Stomach smooth muscle (tissue), 2 donors: ENCODE data around the gene SHISA9.

Experiments used
- H3K27ac ChIP-seq: one replicate; pipeline ENCODE4 v1.7.0; 2013; ENCODE audit warnings: mild to moderate bottlenecking, low read length, inconsistent platforms
- H3K27me3 ChIP-seq, 2 donors: one replicate each; pipeline ENCODE4 v1.7.0; 2013; ENCODE audit warnings: low read length in 2 of 2; ENCODE audit not compliant: insufficient read depth in 2 of 2, control insufficient read depth in 1 of 2
- H3K36me3 ChIP-seq, 2 donors: one replicate each; pipeline ENCODE4 v1.7.0; 2013; ENCODE audit warnings: low read length in 2 of 2; ENCODE audit not compliant: control insufficient read depth in 2 of 2, insufficient read depth in 2 of 2
- H3K4me1 ChIP-seq: one replicate; pipeline ENCODE4 v1.7.0; 2013; ENCODE audit warnings: low read length; ENCODE audit not compliant: control insufficient read depth, insufficient read depth
- H3K4me3 ChIP-seq, 2 donors: one replicate each; pipeline ENCODE4 v1.7.0; 2013; ENCODE audit warnings: low read length in 2 of 2
- H3K9ac ChIP-seq, 2 donors: one replicate each; pipeline ENCODE4 v1.7.0; 2013; ENCODE audit warnings: low read length in 2 of 2, mild to moderate bottlenecking in 1 of 2
- H3K9me3 ChIP-seq, 2 donors: one replicate each; pipeline ENCODE4 v1.7.0; 2013; ENCODE audit warnings: low read length in 2 of 2; ENCODE audit not compliant: control insufficient read depth in 2 of 2
- donor health status: healthy.
- donor health status: Pancreatic carcinoma.

Gene SHISA9

DNA sequence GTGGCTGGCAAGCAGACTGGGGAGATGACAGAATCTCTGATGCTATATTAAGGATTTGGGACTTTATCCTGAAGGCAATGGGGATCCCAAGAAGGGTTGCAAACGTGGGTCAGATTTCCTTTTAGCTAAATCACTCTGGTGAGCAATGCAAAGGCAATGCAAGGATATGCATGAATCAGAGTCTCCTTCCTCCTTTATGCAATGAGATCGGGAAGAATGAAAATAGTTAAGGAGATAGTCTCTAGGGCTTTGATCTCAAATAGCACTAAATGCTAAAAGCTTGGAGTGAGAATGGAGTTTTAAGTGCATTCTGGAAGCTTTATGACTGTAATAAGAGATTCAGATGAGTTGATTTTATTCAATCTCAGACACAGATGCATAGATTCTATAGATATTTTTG lies 27.2 kb upstream of the SHISA9 start:
- Histone ChIP-seq H3K9me3 (peaks cover 4 to 6% of the 10 kb centered on the region in 2 donors), H3K9ac (no peak overlapping the region), H3K27me3 (no peaks in the 10 kb centered on the region), H3K36me3 (no peaks in the 10 kb centered on the region), H3K4me3 (no peak overlapping the region), H3K4me1 (no peaks in the 10 kb centered on the region), H3K27ac (no peak overlapping the region)

DNA sequence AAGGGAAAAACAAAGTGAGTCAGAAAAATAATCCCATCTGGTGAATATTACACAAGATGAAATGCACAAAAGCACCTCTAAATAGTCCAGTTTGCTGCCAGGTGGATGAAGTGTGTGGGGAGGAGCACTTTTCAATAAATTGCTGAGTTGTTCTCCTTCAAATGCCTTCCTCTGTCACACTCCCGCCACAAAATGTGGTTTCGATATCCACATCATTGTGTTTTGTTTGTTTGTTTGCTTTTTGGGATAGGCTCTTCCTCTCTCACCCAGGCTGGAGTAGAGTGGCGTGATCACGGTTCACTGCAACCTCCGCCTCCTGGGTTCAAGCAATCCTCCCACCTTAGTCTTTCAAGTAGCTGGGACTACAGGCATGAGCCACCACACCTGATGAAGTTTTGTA lies 24.6 kb upstream of the SHISA9 start:
- H3K36me3 ChIP-seq: no peaks in the 10 kb centered on the region
- no peak overlapping the region for H3K4me3 ChIP-seq
- no peaks in the 10 kb centered on the region for H3K27me3 ChIP-seq
- no peaks in the 10 kb centered on the region for H3K4me1 ChIP-seq
- no peak overlapping the region for H3K9ac ChIP-seq
- no peaks in the 10 kb centered on the region for H3K9me3 ChIP-seq
- no peak overlapping the region for H3K27ac ChIP-seq

DNA sequence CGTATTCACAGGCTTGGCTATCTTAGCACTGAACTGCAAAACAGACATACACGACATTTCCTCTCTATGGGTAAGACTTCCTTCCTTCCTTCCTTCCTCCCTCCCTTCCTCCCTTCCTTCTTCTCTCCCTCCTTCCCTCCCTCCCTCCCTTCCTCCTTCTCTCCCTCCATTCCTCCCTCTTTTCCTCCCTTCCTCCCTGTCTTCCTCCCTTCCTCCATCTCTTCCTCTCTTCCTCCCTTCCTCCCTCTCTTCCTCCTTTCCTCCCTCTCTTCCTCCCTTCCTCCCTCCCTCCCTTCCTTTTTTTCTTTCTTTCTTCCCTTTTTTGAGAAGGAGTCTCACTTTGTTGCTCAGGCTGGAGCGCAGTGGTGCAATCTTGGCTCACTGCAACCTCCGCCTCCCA lies 22.4 kb upstream of the SHISA9 start:
- no peak overlapping the region for H3K4me3 ChIP-seq

DNA sequence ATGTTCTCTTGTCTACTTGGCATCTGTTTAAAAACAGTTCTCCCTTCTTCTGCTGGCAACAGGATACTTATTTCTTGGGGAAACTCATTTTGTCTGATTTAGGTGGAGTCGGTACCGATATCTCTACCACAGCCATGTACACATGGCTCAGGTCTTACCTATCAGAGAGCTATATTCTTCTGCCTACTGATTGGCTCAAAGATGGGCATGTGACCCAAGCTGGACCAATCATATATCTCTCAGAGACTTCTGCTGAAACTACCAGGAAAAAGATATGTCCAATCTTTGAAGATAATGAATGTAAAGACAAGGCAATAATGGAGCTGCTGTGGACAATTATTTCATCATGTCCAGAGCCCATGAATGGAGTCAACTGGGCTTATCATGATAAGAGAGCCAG lies 21.6 kb upstream of the SHISA9 start:
- H3K9me3 ChIP-seq: no peaks in the 10 kb centered on the region
- no peaks in the 10 kb centered on the region for H3K36me3 ChIP-seq
- no peak overlapping the region for H3K9ac ChIP-seq
- no peaks in the 10 kb centered on the region for H3K4me1 ChIP-seq
- H3K4me3 ChIP-seq: no peak overlapping the region
- no peaks in the 10 kb centered on the region for H3K27me3 ChIP-seq
- no peak overlapping the region for H3K27ac ChIP-seq

More for the DNA sequence above, 22.4 kb upstream of the SHISA9 start:
- Histone ChIP-seq H3K9me3 (no peaks in the 10 kb centered on the region), H3K9ac (no peak overlapping the region), H3K36me3 (no peaks in the 10 kb centered on the region), H3K27ac (no peak overlapping the region), H3K27me3 (no peaks in the 10 kb centered on the region), H3K4me1 (no peaks in the 10 kb centered on the region)

DNA sequence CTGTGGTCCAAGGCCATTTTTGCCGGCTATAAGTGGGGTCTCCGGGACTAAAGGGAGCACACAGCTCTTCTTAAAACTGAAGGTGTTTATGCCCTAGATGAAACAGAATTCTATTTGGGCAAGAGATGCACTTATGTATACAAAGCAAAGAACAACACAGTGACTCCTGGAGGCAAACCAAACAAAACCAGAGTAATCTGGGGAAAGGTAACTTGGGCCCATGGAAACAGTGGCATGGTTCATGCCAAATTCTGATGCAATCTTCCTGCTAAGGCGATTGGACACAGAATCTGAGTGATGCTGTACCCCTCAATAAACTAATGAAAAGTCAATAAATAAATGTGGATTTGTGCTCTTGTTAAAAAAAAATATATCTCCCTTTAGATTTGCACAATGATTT lies 20.2 kb upstream of the SHISA9 start:
- H3K9ac ChIP-seq: no peak overlapping the region
- no peaks in the 10 kb centered on the region for H3K4me1 ChIP-seq
- H3K27ac ChIP-seq: no peak overlapping the region
- no peak overlapping the region for H3K4me3 ChIP-seq
- no peaks in the 10 kb centered on the region for H3K36me3 ChIP-seq
- no peaks in the 10 kb centered on the region for H3K9me3 ChIP-seq
- no peaks in the 10 kb centered on the region for H3K27me3 ChIP-seq

DNA sequence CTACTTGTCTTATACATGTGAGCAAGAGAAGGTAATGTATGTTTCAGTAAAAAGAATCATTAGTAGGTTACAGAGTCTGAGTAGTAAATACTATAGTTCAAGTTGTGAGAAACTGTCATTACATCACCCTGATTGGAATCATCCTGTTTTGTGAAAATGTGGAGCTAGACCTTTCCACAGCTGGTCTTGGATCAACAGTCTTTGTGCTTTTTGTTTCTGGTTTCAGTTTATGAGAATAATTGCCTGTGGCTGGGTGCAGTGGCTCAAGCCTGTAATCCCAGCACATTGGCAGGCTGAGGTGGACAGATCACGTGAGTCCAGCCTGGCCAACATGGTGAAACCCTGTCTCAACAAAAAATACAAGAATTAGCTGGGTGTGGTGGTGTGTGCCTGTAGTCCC lies 19.7 kb upstream of the SHISA9 start:
- Histone ChIP-seq H3K36me3 (no peaks in the 10 kb centered on the region), H3K9me3 (no peaks in the 10 kb centered on the region), H3K27ac (no peak overlapping the region), H3K27me3 (no peaks in the 10 kb centered on the region), H3K4me3 (no peak overlapping the region), H3K9ac (no peak overlapping the region), H3K4me1 (no peaks in the 10 kb centered on the region)

DNA sequence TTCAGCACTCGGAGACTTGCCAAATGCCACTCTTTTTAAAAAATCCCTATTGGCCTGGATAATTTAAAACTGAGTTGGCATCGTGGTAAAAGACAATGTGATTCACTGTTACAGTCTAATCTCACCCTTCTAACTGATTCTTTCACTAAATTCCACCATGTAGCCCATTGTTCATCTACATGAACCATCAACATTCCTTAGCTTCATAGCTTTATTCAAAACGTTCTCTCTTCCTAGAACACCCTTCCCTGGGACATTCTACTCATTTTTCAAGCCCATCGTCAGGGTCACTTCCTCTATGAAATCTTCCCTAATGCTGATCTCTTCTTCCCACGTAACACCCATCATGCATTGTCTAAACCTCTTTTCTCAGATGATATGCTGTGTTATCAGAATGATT lies 15.7 kb upstream of the SHISA9 start:
- no peaks in the 10 kb centered on the region for H3K27me3 ChIP-seq
- H3K4me1 ChIP-seq: no peaks in the 10 kb centered on the region
- H3K36me3 ChIP-seq: no peaks in the 10 kb centered on the region
- H3K27ac ChIP-seq: no peak overlapping the region
- no peaks in the 10 kb centered on the region for H3K9me3 ChIP-seq
- H3K4me3 ChIP-seq: no peak overlapping the region
- no peak overlapping the region for H3K9ac ChIP-seq

DNA sequence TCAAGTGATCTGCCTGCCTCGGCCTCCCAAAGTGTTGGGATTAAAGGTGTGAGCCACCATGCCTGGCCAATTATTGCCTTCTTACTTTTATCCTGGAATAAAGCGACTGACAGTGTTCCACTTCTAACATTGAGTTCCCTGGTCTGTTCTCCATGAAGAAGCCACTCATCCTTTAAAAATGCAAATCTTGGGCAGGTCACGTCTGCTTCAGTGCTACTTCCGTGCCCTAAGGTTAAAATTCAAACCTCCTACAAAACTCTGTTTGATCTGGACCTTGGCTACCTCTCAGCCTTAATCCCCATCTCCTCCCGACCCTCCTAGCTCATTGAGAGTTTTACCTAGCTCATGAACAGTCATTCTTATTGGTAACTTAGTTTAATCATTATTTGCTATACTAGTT lies 9.6 kb upstream of the SHISA9 start:
- Histone ChIP-seq H3K4me1 (no peaks in the 10 kb centered on the region), H3K9me3 (no peaks in the 10 kb centered on the region), H3K4me3 (no peak overlapping the region), H3K27ac (no peak overlapping the region), H3K9ac (no peak overlapping the region), H3K27me3 (peaks cover 0 to 2% of the 10 kb centered on the region in 2 donors), H3K36me3 (no peaks in the 10 kb centered on the region)

DNA sequence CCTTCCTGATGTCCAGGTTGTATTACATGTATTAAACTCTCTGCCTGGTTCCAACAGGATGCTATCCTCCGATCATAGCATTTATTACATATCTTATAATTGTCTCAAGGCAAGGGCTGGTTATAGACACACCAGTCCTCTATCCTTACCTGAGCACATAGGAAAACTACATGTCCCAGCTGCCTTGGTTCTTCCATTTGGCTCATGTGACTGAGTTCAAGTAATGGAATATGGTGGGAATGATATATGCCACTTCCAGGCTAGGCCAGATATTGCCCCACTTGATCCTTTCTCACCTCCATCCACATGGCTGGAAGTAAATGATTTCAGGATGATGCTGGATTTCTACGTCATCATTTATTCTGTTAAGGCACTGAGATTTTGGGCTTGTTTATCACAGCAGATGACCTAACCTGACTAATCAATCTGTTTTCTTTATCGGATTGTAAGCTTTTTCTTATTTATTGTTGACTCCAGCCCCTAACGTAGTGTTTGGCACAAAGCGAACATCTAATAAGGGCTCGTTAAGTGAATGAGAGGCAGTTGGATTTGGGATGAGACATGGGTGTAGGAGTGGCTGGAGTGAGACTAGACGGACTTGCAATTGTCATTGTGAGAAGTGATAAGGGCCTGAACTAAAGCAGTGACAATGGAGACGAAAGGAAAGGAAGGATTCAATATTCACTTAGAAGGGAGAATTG lies 8.2 kb upstream of the SHISA9 start:
- H3K9ac ChIP-seq: no peak overlapping the region
- H3K27ac ChIP-seq: no peak overlapping the region
- H3K4me3 ChIP-seq: no peak overlapping the region
- H3K4me1 ChIP-seq: no peaks in the 10 kb centered on the region
- peaks cover 0 to 2% of the 10 kb centered on the region in 2 donors for H3K27me3 ChIP-seq
- no peaks in the 10 kb centered on the region for H3K36me3 ChIP-seq
- no peaks in the 10 kb centered on the region for H3K9me3 ChIP-seq

DNA sequence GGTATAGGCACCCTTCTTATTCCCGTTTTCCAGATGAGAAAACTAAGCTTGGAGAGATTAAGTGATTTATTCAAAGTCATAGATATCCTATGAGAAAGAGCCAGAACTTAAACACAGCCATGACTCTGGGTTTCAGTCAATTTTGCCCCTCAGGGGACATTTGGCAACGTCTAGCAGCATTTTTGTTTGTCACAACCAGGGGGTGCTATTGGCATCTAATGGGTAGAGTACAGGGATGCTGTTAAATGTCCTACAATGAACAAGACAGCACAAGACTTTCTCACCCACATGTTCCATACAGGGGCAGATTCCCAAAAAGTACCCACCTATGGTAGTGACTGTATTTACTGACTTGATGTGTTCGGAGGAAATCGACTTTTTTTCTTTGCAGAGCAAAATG lies 4.8 kb upstream of the SHISA9 start:
- Histone ChIP-seq H3K4me3 (no peak overlapping the region), H3K9ac (no peak overlapping the region), H3K27ac (no peak overlapping the region), H3K27me3 (peaks cover 14 to 16% of the 10 kb centered on the region in 2 donors), H3K36me3 (no peaks in the 10 kb centered on the region), H3K4me1 (no peaks in the 10 kb centered on the region), H3K9me3 (no peaks in the 10 kb centered on the region)

DNA sequence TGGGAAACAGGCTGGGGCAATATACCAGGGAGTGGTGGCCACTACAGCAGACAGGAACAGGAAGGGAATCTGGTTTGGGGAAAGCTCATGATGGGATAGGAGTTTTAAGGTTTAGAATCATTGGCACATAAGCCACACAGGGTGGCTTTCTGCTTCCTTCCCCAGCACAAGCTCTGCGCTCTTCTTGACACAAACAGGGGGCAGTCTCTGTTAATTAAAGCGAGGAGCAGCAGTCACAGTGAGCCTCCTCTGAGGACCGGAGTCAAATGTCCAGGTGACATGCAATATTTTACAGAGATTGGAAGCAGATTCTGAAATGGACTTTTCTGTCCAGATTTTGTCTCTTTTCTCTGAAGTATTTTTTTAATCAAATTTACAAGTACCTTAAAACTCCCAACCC lies 2.8 kb upstream of the SHISA9 start:
- Histone ChIP-seq H3K27me3 (peaks cover 26 to 34% of the 10 kb centered on the region in 2 donors), H3K9me3 (no peaks in the 10 kb centered on the region)

More for the DNA sequence above, 2.8 kb upstream of the SHISA9 start:
- Histone ChIP-seq H3K4me3 (no peak overlapping the region), H3K4me1 (peaks cover 17% of the 10 kb centered on the region), H3K9ac (no peak overlapping the region), H3K27ac (no peak overlapping the region), H3K36me3 (no peaks in the 10 kb centered on the region)
